Retinal pigment epithelial cell (primary cell): ENCODE data around the gene SMAD9.
A peak's percentile ranks its signal among the peaks of the same experiment; 100 is the strongest.

Source experiments
- DNase-seq: peaks from one replicate; pipeline ENCODE4 v3.0.0-alpha.2; 2010; ENCODE audit warnings: low read depth
- H3K4me3 ChIP-seq: 2 replicates; pipeline ENCODE4 v1.5.1; 2011; ENCODE audit warnings: mild to moderate bottlenecking, low read length, control low read depth, moderate library complexity
- TF ChIP-seq, protein P1 (sequence below): conservative IDR thresholded peaks from 2 replicates; pipeline ENCODE4 v1.5.1; 2011; ENCODE audit warnings: low read depth, low read length, control low read depth, inconsistent platforms

The SMAD9 gene

DNA sequence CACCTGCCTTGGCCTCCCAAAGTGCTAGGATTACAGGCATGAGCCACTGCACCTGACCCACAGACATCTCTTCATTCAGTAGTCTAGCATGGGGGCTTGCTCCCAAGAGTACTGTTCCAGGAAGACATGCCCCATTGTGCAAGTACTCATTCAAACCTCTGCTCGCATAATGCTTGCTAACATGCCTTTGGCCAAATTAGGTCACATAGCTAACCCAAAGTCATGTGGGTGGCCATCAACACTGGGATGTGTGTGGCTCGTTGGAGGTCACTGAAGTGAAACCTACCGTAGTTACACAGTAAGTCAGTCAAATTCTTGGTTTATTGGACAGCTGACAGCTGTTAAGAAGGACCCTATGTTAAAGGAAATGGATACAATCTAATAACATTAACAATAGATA lies 80.8 kb downstream of the SMAD9 start:
- no peak overlapping the region for H3K4me3 ChIP-seq
- DNase-seq, result no peak
- TF ChIP-seq, protein P1, sequence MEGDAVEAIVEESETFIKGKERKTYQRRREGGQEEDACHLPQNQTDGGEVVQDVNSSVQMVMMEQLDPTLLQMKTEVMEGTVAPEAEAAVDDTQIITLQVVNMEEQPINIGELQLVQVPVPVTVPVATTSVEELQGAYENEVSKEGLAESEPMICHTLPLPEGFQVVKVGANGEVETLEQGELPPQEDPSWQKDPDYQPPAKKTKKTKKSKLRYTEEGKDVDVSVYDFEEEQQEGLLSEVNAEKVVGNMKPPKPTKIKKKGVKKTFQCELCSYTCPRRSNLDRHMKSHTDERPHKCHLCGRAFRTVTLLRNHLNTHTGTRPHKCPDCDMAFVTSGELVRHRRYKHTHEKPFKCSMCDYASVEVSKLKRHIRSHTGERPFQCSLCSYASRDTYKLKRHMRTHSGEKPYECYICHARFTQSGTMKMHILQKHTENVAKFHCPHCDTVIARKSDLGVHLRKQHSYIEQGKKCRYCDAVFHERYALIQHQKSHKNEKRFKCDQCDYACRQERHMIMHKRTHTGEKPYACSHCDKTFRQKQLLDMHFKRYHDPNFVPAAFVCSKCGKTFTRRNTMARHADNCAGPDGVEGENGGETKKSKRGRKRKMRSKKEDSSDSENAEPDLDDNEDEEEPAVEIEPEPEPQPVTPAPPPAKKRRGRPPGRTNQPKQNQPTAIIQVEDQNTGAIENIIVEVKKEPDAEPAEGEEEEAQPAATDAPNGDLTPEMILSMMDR, result no peak

DNA sequence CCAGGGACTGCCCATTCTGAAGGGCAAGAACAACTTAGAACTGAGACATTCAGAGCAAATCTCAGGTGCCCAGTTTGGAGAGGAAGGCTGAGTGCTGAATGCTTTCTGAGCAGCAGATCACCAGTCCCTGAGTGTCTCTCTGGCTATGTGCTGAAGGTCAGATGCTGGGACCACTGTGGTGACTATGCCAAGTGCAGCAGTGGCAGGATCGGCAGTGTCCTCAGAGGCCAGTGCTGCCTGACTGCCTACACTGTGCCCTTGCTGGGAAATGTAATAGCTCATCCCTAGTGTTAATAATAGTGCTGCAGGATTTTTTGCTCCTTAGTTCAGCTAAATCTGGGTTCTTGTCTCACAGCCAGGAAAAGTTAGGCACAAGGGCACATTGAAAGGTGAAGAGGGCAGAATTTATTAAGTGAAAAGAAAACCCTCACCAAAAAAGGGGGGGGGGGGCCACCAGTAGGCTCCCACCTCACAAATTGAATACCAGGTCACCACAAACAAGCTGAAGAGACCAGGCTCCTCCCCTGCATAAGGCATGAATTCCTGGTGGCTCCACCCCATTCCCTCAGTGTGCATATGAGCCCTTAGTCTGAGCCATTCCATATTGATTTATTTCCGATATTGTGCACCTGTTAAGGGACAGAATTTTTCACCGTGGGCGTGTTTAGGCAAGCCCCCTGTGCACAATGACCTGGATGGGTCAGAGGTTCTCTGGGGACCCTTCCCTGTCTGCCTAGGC lies 82.5 kb downstream of the SMAD9 start:
- no peak overlapping the region for H3K4me3 ChIP-seq
- no peak for DNase-seq
- TF ChIP-seq, protein P1, result no peak

DNA sequence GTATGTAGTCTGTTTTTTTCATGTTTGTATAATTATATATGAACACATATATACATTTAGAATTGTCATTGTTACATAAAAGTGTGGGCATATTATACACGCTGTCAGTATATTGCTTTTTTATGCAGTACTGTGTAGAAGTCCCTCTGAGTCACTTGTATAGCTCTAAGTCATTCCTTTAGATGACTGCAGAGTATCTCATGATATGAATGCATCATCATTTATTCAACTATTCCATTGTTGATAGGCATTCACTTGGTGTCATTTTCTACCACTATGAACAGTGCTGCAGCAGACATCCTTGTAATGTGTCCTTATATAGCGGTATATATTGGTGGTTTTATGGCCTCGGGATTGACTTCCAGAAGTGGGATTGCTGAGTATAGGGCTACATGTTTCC lies 85.7 kb downstream of the SMAD9 start:
- H3K4me3 ChIP-seq, result no peak overlapping the region
- TF ChIP-seq, protein P1, result no peak
- no peak for DNase-seq

DNA sequence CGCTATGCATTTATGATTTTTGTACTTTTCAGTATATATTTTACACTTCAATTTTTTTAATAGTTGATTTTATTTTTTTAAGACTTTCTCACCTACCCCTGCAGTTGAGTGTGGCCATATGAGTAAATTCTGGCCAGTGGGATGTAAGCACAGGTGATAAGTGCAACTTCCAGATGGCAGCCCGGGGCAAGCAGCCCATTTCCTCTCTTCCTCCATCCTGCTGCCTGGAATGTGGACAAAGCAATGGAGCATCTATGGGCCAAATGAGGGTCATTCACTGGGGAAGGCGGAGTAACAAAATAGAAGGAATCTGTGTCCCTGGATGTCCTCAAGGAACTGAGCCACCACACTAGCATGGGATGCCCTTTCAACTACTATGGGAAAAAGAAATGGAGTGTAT lies 88.7 kb downstream of the SMAD9 start:
- TF ChIP-seq, protein P1, result no peak
- H3K4me3 ChIP-seq, result no peak overlapping the region
- no peak for DNase-seq

DNA sequence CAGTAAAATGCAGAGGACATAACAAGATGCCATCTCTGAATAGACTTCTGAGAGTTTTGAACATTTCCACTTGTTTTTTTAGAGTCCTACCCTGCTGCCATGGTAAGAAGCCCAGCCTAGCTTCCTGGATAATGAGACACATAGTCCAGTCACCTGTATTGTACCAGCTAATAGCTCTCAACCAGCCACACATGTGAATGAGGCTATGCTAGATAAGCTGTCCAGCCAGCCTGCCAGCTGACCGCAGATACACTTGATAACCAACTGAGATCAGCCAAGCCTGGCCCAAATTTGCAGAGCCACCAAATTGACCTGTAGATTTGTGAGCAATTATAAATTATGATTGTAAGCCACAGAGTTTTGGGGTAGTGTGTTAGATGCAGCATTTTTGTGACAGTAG lies 90.3 kb downstream of the SMAD9 start:
- H3K4me3 ChIP-seq, result no peak overlapping the region
- TF ChIP-seq, protein P1, result no peak
- DNase-seq, result no peak

DNA sequence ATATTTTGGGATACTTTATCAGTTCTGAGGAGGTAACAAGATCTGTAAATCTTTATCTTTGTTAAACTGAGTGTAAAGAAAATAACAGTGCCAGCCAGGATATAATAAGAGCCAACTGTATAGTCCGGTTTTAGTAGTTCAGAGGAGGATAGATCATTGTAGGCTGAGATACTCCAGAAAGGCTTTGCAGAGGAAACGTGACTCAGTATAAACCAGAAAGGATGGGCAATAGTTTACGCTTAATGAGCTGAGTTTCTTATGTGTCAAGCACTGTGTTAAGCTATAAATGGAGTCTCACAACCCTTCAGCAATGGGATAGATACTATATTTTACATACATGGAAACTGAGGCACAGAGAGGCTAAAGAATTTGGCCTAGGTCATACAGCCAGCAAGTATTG lies 97.3 kb downstream of the SMAD9 start:
- DNase-seq, result no peak
- TF ChIP-seq, protein P1, result no peak
- no peak overlapping the region for H3K4me3 ChIP-seq

DNA sequence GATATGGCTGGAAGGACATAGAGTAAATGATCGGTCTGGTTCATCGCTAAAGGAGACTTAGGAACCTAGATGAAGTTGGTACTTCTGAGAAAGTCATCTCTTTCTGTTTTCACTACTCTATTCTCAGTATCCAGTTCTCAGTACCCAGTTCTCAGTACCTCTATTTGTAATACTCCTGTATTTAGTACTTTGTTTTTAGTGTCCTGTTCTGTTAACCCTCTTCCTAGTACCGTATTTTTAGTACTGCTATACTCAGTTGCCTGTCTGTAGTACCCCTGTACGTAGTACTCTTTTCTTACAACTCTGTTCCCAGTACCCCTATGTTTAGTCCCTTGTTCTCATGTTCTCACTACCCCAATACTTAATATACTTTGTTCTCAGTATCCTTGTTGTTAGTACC lies 99.8 kb downstream of the SMAD9 start:
- no peak for DNase-seq
- peak overlapping the region; percentile 86 for H3K4me3 ChIP-seq
- TF ChIP-seq, protein P1, result no peak
